Cortex of kidney (tissue), 1 donor: Measurements from ENCODE around the gene DMTF1.

ENCODE experiments used
- DNase-seq: peaks from one replicate; lab custom pipeline; 2025; lab: John Stamatoyannopoulos, UW

DMTF1 gene

GRCh38 chr7:87147500-87147899 is 4.8 kb upstream of the DMTF1 start:
- no peak for DNase-seq

- no peak for DNase-seq
These were observed 3.8 kb upstream of the DMTF1 start for GRCh38 chr7:87148332-87148955.

GRCh38 chr7:87151002-87151728 is 1.1 kb upstream of the DMTF1 start:
- DNase-seq = no peak

GRCh38 chr7:87151729-87152111 is 533 bp upstream of the DMTF1 start:
- DNase-seq = no peak

- no peak for DNase-seq
These were observed 816 bp downstream of the DMTF1 start for GRCh38 chr7:87152897-87153641.

GRCh38 chr7:87154166-87154565 is 1.9 kb downstream of the DMTF1 start:
- DNase-seq = no peak

GRCh38 chr7:87154569-87154968 is 2.3 kb downstream of the DMTF1 start:
- no peak for DNase-seq

- DNase-seq = no peak
These were observed 3.5 kb downstream of the DMTF1 start for GRCh38 chr7:87155788-87156187.

GRCh38 chr7:87156709-87157108 is 4.5 kb downstream of the DMTF1 start:
- DNase-seq = no peak

- no peak for DNase-seq
These were observed 7.3 kb downstream of the DMTF1 start for GRCh38 chr7:87159538-87159937.

GRCh38 chr7:87164433-87164832 is 12.2 kb downstream of the DMTF1 start:
- DNase-seq = no peak

- no peak for DNase-seq
These were observed 18.6 kb downstream of the DMTF1 start for GRCh38 chr7:87170828-87171227.

GRCh38 chr7:87171282-87171934 is 19.2 kb downstream of the DMTF1 start:
- DNase-seq = no peak

GRCh38 chr7:87173471-87173870 is 21.2 kb downstream of the DMTF1 start:
- DNase-seq = no peak

GRCh38 chr7:87178320-87178719 is 26.1 kb downstream of the DMTF1 start:
- no peak for DNase-seq

GRCh38 chr7:87179180-87179579 is 26.9 kb downstream of the DMTF1 start:
- DNase-seq = no peak

GRCh38 chr7:87187120-87187519 is 34.9 kb downstream of the DMTF1 start:
- DNase-seq = no peak

- DNase-seq = no peak
These were observed 36.7 kb downstream of the DMTF1 start for GRCh38 chr7:87188930-87189329.

- no peak for DNase-seq
These were observed 38.5 kb downstream of the DMTF1 start for GRCh38 chr7:87190783-87191182.

GRCh38 chr7:87192784-87193487 is 40.7 kb downstream of the DMTF1 start:
- no peak for DNase-seq

- no peak for DNase-seq
These were observed 41.7 kb downstream of the DMTF1 start for GRCh38 chr7:87193912-87194311.

GRCh38 chr7:87199241-87199640 is 47.0 kb downstream of the DMTF1 start:
- no peak for DNase-seq
